NT2/D1 (cell line): ENCODE data around the gene NAALADL2.

ENCODE experiments used
- SUZ12 ChIP-seq: IDR thresholded peaks from 2 replicates; pipeline ENCODE4 v1.6.1; 2011; ENCODE audit not compliant: insufficient read length, insufficient read depth; ENCODE audit errors: extremely low read depth
- ZNF274 ChIP-seq: IDR thresholded peaks from 2 replicates; pipeline ENCODE4 v1.6.1; 2011; ENCODE audit warnings: mild to moderate bottlenecking, low read depth, low read length

- no peak for TF ChIP-seq SUZ12
- no peak for TF ChIP-seq ZNF274
Measured at GRCh38 chr3:175338775-175339535, 479.8 kb downstream of the NAALADL2 start.
